ENCODE results near the gene CLCN7.

Gene CLCN7

DNA sequence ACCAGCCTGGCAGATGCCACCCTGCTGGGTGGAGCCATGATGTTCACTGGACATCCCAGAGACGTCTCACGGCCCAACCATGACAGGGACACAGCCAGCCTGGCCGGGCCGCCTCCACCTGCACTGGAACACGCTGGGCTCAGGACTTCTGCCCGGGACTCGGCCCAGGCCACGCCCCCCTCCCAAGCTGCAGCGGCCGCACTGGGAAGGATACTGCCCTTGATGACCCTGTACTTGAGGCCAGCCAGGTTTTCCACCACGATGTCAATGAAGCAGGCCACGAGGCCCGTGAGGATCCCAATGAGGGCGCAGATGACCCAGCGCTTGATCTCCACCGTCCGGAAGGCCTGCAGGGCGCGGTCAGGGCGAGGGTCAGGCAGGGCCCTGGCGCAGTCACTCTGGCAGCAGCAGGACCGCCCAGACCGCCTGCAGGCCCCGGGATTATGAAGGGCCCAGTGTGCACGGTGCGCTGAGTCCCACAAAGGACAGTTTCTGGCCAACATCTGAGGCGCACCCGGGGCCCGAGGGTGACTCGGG, 14.2 kb downstream of the CLCN7 start:
- Histone ChIP-seq H3K4me1 (ENCODE audit: control insufficient read depth, low read depth, low read length) (no peaks in the 10 kb centered on the region), H4K5ac (ENCODE audit: low read length) (no peak overlapping the region), H3K56ac (ENCODE audit: low read length) (no peak overlapping the region), H3K36me3 (ENCODE audit: control insufficient read depth, insufficient read depth, low read length) (no peaks in the 10 kb centered on the region), H3K4me2 (ENCODE audit: low read length) (no peak overlapping the region), H3K79me2 (ENCODE audit: control insufficient read depth, insufficient read depth, low read length) (no peaks in the 10 kb centered on the region), H3K4ac (ENCODE audit: low read depth, low read length) (no peak overlapping the region), H3K9ac (ENCODE audit: low read length) (no peak overlapping the region), H2BK5ac (ENCODE audit: low read length) (no peak overlapping the region), H3K4me3 (ENCODE audit: low read length) (no peak overlapping the region), H3K79me1 (ENCODE audit: low read length) (no peaks in the 10 kb centered on the region), H2BK15ac (replicated peaks; ENCODE audit: low read depth) (no peak overlapping the region), H3K23ac (ENCODE audit: low read length) (no peak overlapping the region), H3K18ac (ENCODE audit: low read length) (no peak overlapping the region), H4K8ac (ENCODE audit: low read depth, low read length) (no peak overlapping the region), H2BK120ac (ENCODE audit: low read depth, low read length) (no peak overlapping the region), H2AK5ac (ENCODE audit: low read length) (no peak overlapping the region), H3K27ac (ENCODE audit: low read depth, low read length) (no peak overlapping the region), H3K27me3 (ENCODE audit: insufficient read depth, low read length, poor library complexity) (no peaks in the 10 kb centered on the region)
- no peak for DNase-seq
- no CpG with 5 or more reads among the region's 30 CpGs for WGBS (ENCODE audit: extremely low coverage, insufficient coverage, low lambda C conversion rate)

- Histone ChIP-seq H3K4me1 (ENCODE audit: control insufficient read depth, low read depth, low read length) (no peaks in the 10 kb centered on the region), H3K36me3 (ENCODE audit: control insufficient read depth, insufficient read depth, low read length) (no peaks in the 10 kb centered on the region), H3K79me1 (ENCODE audit: low read length) (no peaks in the 10 kb centered on the region), H3K4me3 (ENCODE audit: low read length) (no peak overlapping the region), H2BK15ac (replicated peaks; ENCODE audit: low read depth) (no peak overlapping the region), H2BK120ac (ENCODE audit: low read depth, low read length) (no peak overlapping the region), H3K56ac (ENCODE audit: low read length) (no peak overlapping the region), H3K9ac (ENCODE audit: low read length) (no peak overlapping the region), H4K8ac (ENCODE audit: low read depth, low read length) (no peak overlapping the region), H2BK5ac (ENCODE audit: low read length) (no peak overlapping the region), H3K79me2 (ENCODE audit: control insufficient read depth, insufficient read depth, low read length) (no peaks in the 10 kb centered on the region), H2AK5ac (ENCODE audit: low read length) (no peak overlapping the region), H3K4ac (ENCODE audit: low read depth, low read length) (no peak overlapping the region), H3K23ac (ENCODE audit: low read length) (no peak overlapping the region), H3K27ac (ENCODE audit: low read depth, low read length) (no peak overlapping the region), H3K27me3 (ENCODE audit: insufficient read depth, low read length, poor library complexity) (no peaks in the 10 kb centered on the region), H4K5ac (ENCODE audit: low read length) (no peak overlapping the region), H3K18ac (ENCODE audit: low read length) (no peak overlapping the region), H3K4me2 (ENCODE audit: low read length) (no peak overlapping the region)
- no CpG with 5 or more reads among the region's 10 CpGs for WGBS (ENCODE audit: extremely low coverage, insufficient coverage, low lambda C conversion rate)
- no peak for DNase-seq
These were observed 14.9 kb downstream of the CLCN7 start for GRCh38 chr16:1459967-1460366.

GRCh38 chr16:1458977-1459341, 15.9 kb downstream of the CLCN7 start:
- Histone ChIP-seq H3K9ac (ENCODE audit: low read length) (no peak overlapping the region), H2BK5ac (ENCODE audit: low read length) (no peak overlapping the region), H4K5ac (ENCODE audit: low read length) (no peak overlapping the region), H3K4me2 (ENCODE audit: low read length) (no peak overlapping the region), H3K18ac (ENCODE audit: low read length) (no peak overlapping the region), H3K27ac (ENCODE audit: low read depth, low read length) (no peak overlapping the region), H3K4me3 (ENCODE audit: low read length) (no peak overlapping the region), H2BK120ac (ENCODE audit: low read depth, low read length) (no peak overlapping the region), H3K4me1 (ENCODE audit: control insufficient read depth, low read depth, low read length) (no peaks in the 10 kb centered on the region), H3K79me1 (ENCODE audit: low read length) (no peaks in the 10 kb centered on the region), H3K79me2 (ENCODE audit: control insufficient read depth, insufficient read depth, low read length) (no peaks in the 10 kb centered on the region), H3K56ac (ENCODE audit: low read length) (no peak overlapping the region), H2BK15ac (replicated peaks; ENCODE audit: low read depth) (no peak overlapping the region), H3K4ac (ENCODE audit: low read depth, low read length) (no peak overlapping the region), H3K36me3 (ENCODE audit: control insufficient read depth, insufficient read depth, low read length) (no peaks in the 10 kb centered on the region), H2AK5ac (ENCODE audit: low read length) (no peak overlapping the region), H4K8ac (ENCODE audit: low read depth, low read length) (no peak overlapping the region), H3K23ac (ENCODE audit: low read length) (no peak overlapping the region), H3K27me3 (ENCODE audit: insufficient read depth, low read length, poor library complexity) (no peaks in the 10 kb centered on the region)
- DNase-seq: no peak
- no CpG with 5 or more reads among the region's 14 CpGs for WGBS (ENCODE audit: extremely low coverage, insufficient coverage, low lambda C conversion rate)

- Histone ChIP-seq H3K79me1 (ENCODE audit: low read length) (no peaks in the 10 kb centered on the region), H2AK5ac (ENCODE audit: low read length) (no peak overlapping the region), H4K5ac (ENCODE audit: low read length) (no peak overlapping the region), H2BK15ac (replicated peaks; ENCODE audit: low read depth) (no peak overlapping the region), H3K4me3 (ENCODE audit: low read length) (no peak overlapping the region), H3K4ac (ENCODE audit: low read depth, low read length) (no peak overlapping the region), H4K8ac (ENCODE audit: low read depth, low read length) (no peak overlapping the region), H3K79me2 (ENCODE audit: control insufficient read depth, insufficient read depth, low read length) (no peaks in the 10 kb centered on the region), H3K36me3 (ENCODE audit: control insufficient read depth, insufficient read depth, low read length) (no peaks in the 10 kb centered on the region), H3K56ac (ENCODE audit: low read length) (no peak overlapping the region), H2BK120ac (ENCODE audit: low read depth, low read length) (no peak overlapping the region), H3K18ac (ENCODE audit: low read length) (no peak overlapping the region), H3K4me1 (ENCODE audit: control insufficient read depth, low read depth, low read length) (no peaks in the 10 kb centered on the region), H3K27me3 (ENCODE audit: insufficient read depth, low read length, poor library complexity) (no peaks in the 10 kb centered on the region), H3K4me2 (ENCODE audit: low read length) (no peak overlapping the region), H3K9ac (ENCODE audit: low read length) (no peak overlapping the region), H3K23ac (ENCODE audit: low read length) (no peak overlapping the region), H3K27ac (ENCODE audit: low read depth, low read length) (no peak overlapping the region), H2BK5ac (ENCODE audit: low read length) (no peak overlapping the region)
- WGBS (ENCODE audit: extremely low coverage, insufficient coverage, low lambda C conversion rate): no CpG with 5 or more reads among the region's 26 CpGs
- no peak for DNase-seq
These were observed 16.4 kb downstream of the CLCN7 start for GRCh38 chr16:1458336-1458976.

DNA sequence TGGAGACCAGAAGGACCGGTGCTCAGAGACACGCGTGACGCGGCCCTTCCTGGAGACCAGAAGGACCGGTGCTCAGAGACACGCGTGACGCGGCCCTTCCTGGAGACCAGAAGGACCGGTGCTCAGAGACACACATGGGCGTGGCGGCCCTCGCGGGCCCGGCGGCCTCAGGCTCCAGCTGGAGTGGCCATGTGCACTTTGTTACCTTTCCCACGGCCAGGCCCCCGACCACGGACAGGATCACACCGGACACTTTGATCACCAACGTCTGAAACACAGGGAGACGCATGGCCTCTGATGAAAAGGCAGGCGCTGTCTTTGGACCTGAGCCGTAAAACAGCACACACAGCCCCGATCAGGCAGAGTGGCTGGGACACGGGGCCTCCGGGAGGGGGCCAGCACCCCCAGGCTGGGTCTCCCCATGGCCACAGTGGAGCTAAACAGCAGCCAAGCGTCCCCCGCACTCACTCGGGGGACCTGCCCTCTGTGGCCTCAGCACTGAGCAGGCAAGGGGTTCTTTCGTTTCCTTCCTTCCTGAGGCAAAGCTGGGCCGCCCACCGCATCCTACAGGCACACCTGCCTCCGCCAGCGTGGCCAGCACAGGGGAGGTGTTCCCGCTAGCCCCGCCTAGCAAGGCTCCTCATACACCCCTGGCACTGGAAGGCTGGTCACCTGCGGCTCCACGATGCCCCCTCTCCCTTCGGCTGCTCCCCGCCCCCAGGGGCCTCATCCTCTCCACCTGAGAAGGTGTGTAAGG, 17.2 kb downstream of the CLCN7 start:
- no peak for DNase-seq
- Histone ChIP-seq H3K4me3 (ENCODE audit: low read length) (no peak overlapping the region), H2AK5ac (ENCODE audit: low read length) (no peak overlapping the region), H3K4me1 (ENCODE audit: control insufficient read depth, low read depth, low read length) (no peaks in the 10 kb centered on the region), H2BK120ac (ENCODE audit: low read depth, low read length) (no peak overlapping the region), H2BK15ac (replicated peaks; ENCODE audit: low read depth) (no peak overlapping the region), H3K79me2 (ENCODE audit: control insufficient read depth, insufficient read depth, low read length) (no peaks in the 10 kb centered on the region), H3K27ac (ENCODE audit: low read depth, low read length) (no peak overlapping the region), H4K5ac (ENCODE audit: low read length) (no peak overlapping the region), H3K4ac (ENCODE audit: low read depth, low read length) (no peak overlapping the region), H3K4me2 (ENCODE audit: low read length) (no peak overlapping the region), H3K56ac (ENCODE audit: low read length) (no peak overlapping the region), H4K8ac (ENCODE audit: low read depth, low read length) (no peak overlapping the region), H3K18ac (ENCODE audit: low read length) (no peak overlapping the region), H3K9ac (ENCODE audit: low read length) (no peak overlapping the region), H3K79me1 (ENCODE audit: low read length) (no peaks in the 10 kb centered on the region), H3K36me3 (ENCODE audit: control insufficient read depth, insufficient read depth, low read length) (no peaks in the 10 kb centered on the region), H3K27me3 (ENCODE audit: insufficient read depth, low read length, poor library complexity) (no peaks in the 10 kb centered on the region), H3K23ac (ENCODE audit: low read length) (no peak overlapping the region), H2BK5ac (ENCODE audit: low read length) (no peak overlapping the region)
- WGBS (ENCODE audit: extremely low coverage, insufficient coverage, low lambda C conversion rate): no CpG with 5 or more reads among the region's 42 CpGs
